ENCODE results near the gene ASTN2.

DNA sequence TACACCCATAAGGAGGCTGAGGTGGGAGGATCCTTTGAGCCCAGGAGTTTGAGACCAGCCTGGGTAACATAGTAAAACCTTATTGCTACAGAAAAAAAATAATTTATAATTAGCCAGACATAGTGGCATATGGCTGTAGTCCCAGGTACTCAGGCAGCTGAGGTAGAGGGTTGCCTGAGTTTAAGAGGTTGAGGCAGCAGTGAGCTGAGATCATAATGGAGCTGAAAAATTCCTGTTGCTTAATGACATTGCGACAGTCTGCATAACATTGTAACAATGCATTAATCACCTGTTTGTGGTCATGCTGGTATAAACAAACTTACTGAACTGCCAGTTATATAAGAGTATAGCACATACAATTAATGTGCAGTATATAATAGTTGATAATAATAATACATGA lies 513.6 kb downstream of the ASTN2 start:
- TF ChIP-seq CTCF (IDR thresholded peaks at IDR 0.05; ENCODE audit: borderline replicate concordance, extremely low read depth, low read length, poor library complexity, severe bottlenecking) = no peak
- no peak for TF ChIP-seq EZH2 (IDR thresholded peaks at IDR 0.05; ENCODE audit: borderline replicate concordance, low read depth, low read length, severe bottlenecking)

All from DND-41 (cell line).